ENCODE measurements around the gene NHERF1. TPM values are rescaled to one million over a fixed set of nuclear protein-coding genes. Genes with fewer than 3 reads are reported as not detected.

NHERF1 gene
- polyA plus RNA-seq, 1 donor (not counting 4 experiments of a cell fraction or from before 2014, with no cell fraction given) = 45.6 TPM

GRCh38 chr17:74761419-74761818 is 13.0 kb downstream of the NHERF1 start:
- Histone ChIP-seq H3K9ac (ENCODE audit: control insufficient read depth, extremely low read depth, insufficient read depth, low read length) (no peak overlapping the region), H3K4me3 (ENCODE audit: control insufficient read depth in 2 of 3, extremely low read depth in 1 of 3, insufficient read depth in 2 of 3, low read depth in 1 of 3, low read length in 3 of 3) (no peak overlapping the region), H3K4me2 (ENCODE audit: control insufficient read depth, extremely low read depth, insufficient read depth, low read depth, low read length) (no peak overlapping the region), H3K27ac (ENCODE audit: control insufficient read depth, insufficient read depth, low read length) (no peak overlapping the region), H2AFZ (ENCODE audit: control insufficient read depth, low read length) (no peak overlapping the region), H4K20me1 (ENCODE audit: control insufficient read depth, extremely low read depth, insufficient read depth, low read length) (no peaks in the 10 kb centered on the region), H3K36me3 (ENCODE audit: control insufficient read depth in 2 of 2, extremely low read depth in 1 of 2, insufficient read depth in 2 of 2, low read length in 2 of 2) (peaks cover 3 to 6% of the 10 kb centered on the region in 2 experiments), H3K9me1 (ENCODE audit: control insufficient read depth, extremely low read depth, insufficient read depth, low read length) (peaks cover 7% of the 10 kb centered on the region), H3K9me3 (ENCODE audit: control insufficient read depth, low read depth, low read length) (no peaks in the 10 kb centered on the region), H3K27me3 (ENCODE audit: control insufficient read depth, extremely low read depth, insufficient read depth, low read length) (no peaks in the 10 kb centered on the region), H3K79me2 (ENCODE audit: control insufficient read depth, insufficient read depth, low read length) (peaks cover 34% of the 10 kb centered on the region), H3K4me1 (ENCODE audit: control insufficient read depth, extremely low read depth, insufficient read depth, low read length) (peaks cover 41% of the 10 kb centered on the region)
- dilution Hi-C loops (cut with MboI; ENCODE audit: extremely low pct_ligation_motif_present, low sequenced_read_pairs) = no loop called here
- TF ChIP-seq CTCF (optimal IDR thresholded peaks at IDR 0.05 in 1 of 3, IDR thresholded peaks at IDR 0.05 in 1 of 3, conservative IDR thresholded peaks at IDR 0.05 in 1 of 3; ENCODE audit: extremely low read depth in 1 of 3, insufficient read depth in 2 of 3, low read length in 3 of 3) (no peak), EZH2 (IDR thresholded peaks at IDR 0.05; ENCODE audit: low read length) (no peak)
- DNase-seq (ENCODE audit: low read depth, low spot score) = no peak
- no peak for FAIRE-seq

- Histone ChIP-seq H3K4me2 (ENCODE audit: control insufficient read depth, extremely low read depth, insufficient read depth, low read depth, low read length) (no peak overlapping the region), H3K27me3 (ENCODE audit: control insufficient read depth, extremely low read depth, insufficient read depth, low read length) (no peaks in the 10 kb centered on the region), H3K36me3 (ENCODE audit: control insufficient read depth in 2 of 2, extremely low read depth in 1 of 2, insufficient read depth in 2 of 2, low read length in 2 of 2) (peaks cover 3 to 6% of the 10 kb centered on the region in 2 experiments), H3K9me1 (ENCODE audit: control insufficient read depth, extremely low read depth, insufficient read depth, low read length) (peaks cover 7% of the 10 kb centered on the region), H3K79me2 (ENCODE audit: control insufficient read depth, insufficient read depth, low read length) (peaks cover 30% of the 10 kb centered on the region), H4K20me1 (ENCODE audit: control insufficient read depth, extremely low read depth, insufficient read depth, low read length) (no peaks in the 10 kb centered on the region), H3K9me3 (ENCODE audit: control insufficient read depth, low read depth, low read length) (no peaks in the 10 kb centered on the region), H3K9ac (ENCODE audit: control insufficient read depth, extremely low read depth, insufficient read depth, low read length) (no peak overlapping the region), H3K4me1 (ENCODE audit: control insufficient read depth, extremely low read depth, insufficient read depth, low read length) (peaks cover 41% of the 10 kb centered on the region), H3K4me3 (ENCODE audit: control insufficient read depth in 2 of 3, extremely low read depth in 1 of 3, insufficient read depth in 2 of 3, low read depth in 1 of 3, low read length in 3 of 3) (no peak overlapping the region), H3K27ac (ENCODE audit: control insufficient read depth, insufficient read depth, low read length) (no peak overlapping the region), H2AFZ (ENCODE audit: control insufficient read depth, low read length) (no peak overlapping the region)
- dilution Hi-C loops (cut with MboI; ENCODE audit: extremely low pct_ligation_motif_present, low sequenced_read_pairs) = no loop called here
- DNase-seq (ENCODE audit: low read depth, low spot score) (no peak), FAIRE-seq (no peak)
- no peak for TF ChIP-seq EZH2 (IDR thresholded peaks at IDR 0.05; ENCODE audit: low read length)
- TF ChIP-seq CTCF (optimal IDR thresholded peaks at IDR 0.05 in 1 of 3, IDR thresholded peaks at IDR 0.05 in 1 of 3, conservative IDR thresholded peaks at IDR 0.05 in 1 of 3; ENCODE audit: extremely low read depth in 1 of 3, insufficient read depth in 2 of 3, low read length in 3 of 3) = no peak
These were observed 13.5 kb downstream of the NHERF1 start for GRCh38 chr17:74761931-74762330.
